ENCODE results near the gene GPR37L1. TPM values are rescaled to one million over a fixed set of nuclear protein-coding genes. Genes with fewer than 3 reads are reported as not detected.

GPR37L1 gene
- total and polyA plus RNA-seq, 2 of the 4 experiments (the other 2 are of a cell fraction), result 0.02 TPM; not detected in 1

DNA sequence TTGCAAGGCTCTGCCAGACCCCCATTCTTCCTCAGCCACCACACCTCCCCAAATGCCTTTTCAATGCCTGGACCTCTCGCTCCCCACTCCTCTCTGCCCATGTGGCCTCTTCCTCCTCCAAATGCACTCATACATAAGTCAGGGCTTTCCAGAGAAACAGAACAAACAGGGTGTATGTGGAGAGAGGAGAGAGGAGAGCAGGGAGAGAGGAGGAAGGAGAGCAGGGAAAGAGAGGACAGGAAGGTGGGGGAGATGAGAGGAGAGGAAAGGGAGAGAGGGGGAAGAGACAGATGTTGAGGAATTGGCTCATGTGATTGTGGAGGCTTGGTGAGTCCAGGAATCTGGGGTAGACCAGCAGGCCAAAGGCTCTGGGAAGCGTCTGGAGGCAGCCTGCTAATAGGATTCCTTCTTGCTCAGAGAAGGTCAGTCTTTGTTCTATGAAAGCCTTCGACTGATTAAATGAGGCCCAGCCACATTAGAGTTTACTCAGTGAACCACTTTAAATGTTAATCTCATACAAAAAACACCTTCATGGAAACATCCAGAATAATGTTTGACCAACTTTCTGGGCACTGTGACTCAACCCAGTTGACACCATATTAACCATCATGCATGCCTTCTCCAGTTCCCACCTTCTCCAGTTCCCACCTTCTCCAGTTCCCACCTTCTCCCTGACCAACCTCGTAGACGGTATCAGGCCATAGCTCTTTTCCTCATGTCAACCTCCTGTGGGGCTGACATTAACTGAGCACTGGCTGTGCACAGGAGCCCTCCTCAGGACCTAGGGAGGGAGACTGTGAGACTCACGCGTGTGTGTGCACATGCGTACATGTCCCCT lies 59.5 kb downstream of the GPR37L1 start (continued):
- TF ChIP-seq, protein P1, sequence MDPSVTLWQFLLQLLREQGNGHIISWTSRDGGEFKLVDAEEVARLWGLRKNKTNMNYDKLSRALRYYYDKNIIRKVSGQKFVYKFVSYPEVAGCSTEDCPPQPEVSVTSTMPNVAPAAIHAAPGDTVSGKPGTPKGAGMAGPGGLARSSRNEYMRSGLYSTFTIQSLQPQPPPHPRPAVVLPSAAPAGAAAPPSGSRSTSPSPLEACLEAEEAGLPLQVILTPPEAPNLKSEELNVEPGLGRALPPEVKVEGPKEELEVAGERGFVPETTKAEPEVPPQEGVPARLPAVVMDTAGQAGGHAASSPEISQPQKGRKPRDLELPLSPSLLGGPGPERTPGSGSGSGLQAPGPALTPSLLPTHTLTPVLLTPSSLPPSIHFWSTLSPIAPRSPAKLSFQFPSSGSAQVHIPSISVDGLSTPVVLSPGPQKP (IDR thresholded peaks at IDR 0.05; ENCODE audit: borderline replicate concordance, low read depth, low read length), result no peak

Small RNA genes lying within 50 kb of the gene (microRNA-seq; reads per million reads assigned to microRNA genes)
- gene CRIP1P3 (ENCODE audit: insufficient read depth, insufficient read length), result not detected

Small RNA genes lying within 50 kb of the gene (small RNA-seq; reads per million reads assigned to genes)
- 0 reads per million in 5 experiments for gene CRIP1P3

Other genes starting within 250 kb of the GPR37L1 start
- 10.0 and 11.1 TPM in 2 replicates for gene SHISA4, start 234.0 kb upstream of the GPR37L1 start, total RNA-seq (2012; rRNA removed)
- 34.8 and 47.8 TPM in 2 replicates for gene SHISA4, start 234.0 kb upstream of the GPR37L1 start, polyA plus RNA-seq (2012; rRNA removed)
- gene LMOD1, start 176.4 kb upstream of the GPR37L1 start, total RNA-seq (2012; rRNA removed), result 44.4 and 53.2 TPM in 2 replicates
- 48.6 and 51.7 TPM in 2 replicates for gene LMOD1, start 176.4 kb upstream of the GPR37L1 start, polyA plus RNA-seq (2012; rRNA removed)
- 87.3 and 114 TPM in 2 replicates for gene TIMM17A, start 167.4 kb upstream of the GPR37L1 start, total RNA-seq (2012; rRNA removed)
- gene TIMM17A, start 167.4 kb upstream of the GPR37L1 start, polyA plus RNA-seq (2012; rRNA removed), result 66.4 and 80.4 TPM in 2 replicates
- gene RNPEP, start 140.3 kb upstream of the GPR37L1 start, total RNA-seq (2012; rRNA removed), result 39.7 and 49.8 TPM in 2 replicates
- 57.3 and 75.4 TPM in 2 replicates for gene RNPEP, start 140.3 kb upstream of the GPR37L1 start, polyA plus RNA-seq (2012; rRNA removed)
- gene ELF3, start 112.3 kb upstream of the GPR37L1 start, total RNA-seq (2012; rRNA removed), result under 0.01 TPM in 1 of 2 replicates, not detected in the other
- gene ELF3, start 112.3 kb upstream of the GPR37L1 start, polyA plus RNA-seq (2012; rRNA removed), result 0.19 and 0.38 TPM in 2 replicates
- 18.1 and 19.7 TPM in 2 replicates for gene ARL8A, start 21.8 kb downstream of the GPR37L1 start, total RNA-seq (2012; rRNA removed)
- gene ARL8A, start 21.8 kb downstream of the GPR37L1 start, polyA plus RNA-seq (2012; rRNA removed), result 30.7 and 38.6 TPM in 2 replicates
- not detected in 2 replicates for gene PTPN7, start 37.7 kb downstream of the GPR37L1 start, total RNA-seq (2012; rRNA removed)
- gene PTPN7, start 37.7 kb downstream of the GPR37L1 start, polyA plus RNA-seq (2012; rRNA removed), result 0.05 TPM in 1 of 2 replicates, not detected in the other
- gene LGR6, start 70.9 kb downstream of the GPR37L1 start, total RNA-seq (2012; rRNA removed), result not detected in 2 replicates
- not detected in 2 replicates for gene LGR6, start 70.9 kb downstream of the GPR37L1 start, polyA plus RNA-seq (2012; rRNA removed)
- 53.6 and 61.1 TPM in 2 replicates for gene UBE2T, start 219.0 kb downstream of the GPR37L1 start, total RNA-seq (2012; rRNA removed)
- 72.7 and 74.7 TPM in 2 replicates for gene UBE2T, start 219.0 kb downstream of the GPR37L1 start, polyA plus RNA-seq (2012; rRNA removed)
- 12.0 and 22.8 TPM in 2 replicates for gene PPP1R12B, start 225.8 kb downstream of the GPR37L1 start, total RNA-seq (2012; rRNA removed)
- gene PPP1R12B, start 225.8 kb downstream of the GPR37L1 start, polyA plus RNA-seq (2012; rRNA removed), result 8.1 and 8.5 TPM in 2 replicates

Measured in IMR-90 (cell line).